Pericardium fibroblast (primary cell): ENCODE measurements around the gene FAM216A. TPM values are rescaled to one million over a fixed set of nuclear protein-coding genes. Genes with fewer than 3 reads are reported as not detected.

Source experiments
- total RNA-seq: library from RNA; depleted of rRNA; stranded (reverse); fragments of >200 nt; gene quantifications from 2 replicates; pipeline ENCODE4 v1.2.3, GENCODE V29; 2015

FAM216A gene
- 15.8 and 22.8 TPM in 2 replicates for total RNA-seq

GRCh38 chr12:110468214-110469048 is at the start of gene FAM216A, which contains the start of gene GPN3:
Gene FAM216A, plus strand, starts transcription at chr12:110468845. Its CDS starts 31 bp downstream, at chr12:110468876.
Gene GPN3, minus strand, starts transcription at chr12:110468257. Its CDS starts 54 bp downstream, at chr12:110468203.

GRCh38 chr12:110449799-110450497 is 18.7 kb upstream of the FAM216A start, which contains the start of gene ARPC3:
Gene ARPC3, minus strand, starts transcription at chr12:110450337. Its CDS starts 77 bp downstream, at chr12:110450260.

GRCh38 chr12:110501752-110502738 is 33.4 kb downstream of the FAM216A start, which contains the start of the genes RAD9B and VPS29:
Gene RAD9B, plus strand, starts transcription at chr12:110502331. Its CDS starts 7 bp downstream, at chr12:110502338.
Gene VPS29, minus strand, starts transcription at chr12:110502111. Its CDS starts 60 bp downstream, at chr12:110502051.

Other genes starting within 250 kb of the FAM216A start
- 84.2 and 98.8 TPM in 2 replicates for gene ATP2A2, start 187.6 kb upstream of the FAM216A start, total RNA-seq
- gene ANAPC7, start 65.1 kb upstream of the FAM216A start, total RNA-seq: 12.9 and 21.5 TPM in 2 replicates
- 458 and 483 TPM in 2 replicates for gene ARPC3, start 18.5 kb upstream of the FAM216A start, total RNA-seq
- gene GPN3, start 588 bp upstream of the FAM216A start, total RNA-seq: 14.6 and 18.7 TPM in 2 replicates
- gene VPS29, start 33.3 kb downstream of the FAM216A start, total RNA-seq: 54.0 and 59.0 TPM in 2 replicates
- gene RAD9B, start 33.5 kb downstream of the FAM216A start, total RNA-seq: under 0.01 TPM in 1 of 2 replicates, not detected in the other
- gene PPTC7, start 114.5 kb downstream of the FAM216A start, total RNA-seq: 2.6 and 6.6 TPM in 2 replicates
- gene TCTN1, start 145.3 kb downstream of the FAM216A start, total RNA-seq: 28.9 and 33.7 TPM in 2 replicates
- 1.3 and 2.2 TPM in 2 replicates for gene HVCN1, start 220.3 kb downstream of the FAM216A start, total RNA-seq